GM23338 (cell line): ENCODE data around the gene METRNL. TPM values are rescaled to one million over a fixed set of nuclear protein-coding genes. Genes with fewer than 3 reads are reported as not detected.

ENCODE experiments used
- ATAC-seq: fragments of 200-7000 bp; cut with Tn5 transposase; 3 replicates; pipeline ENCODE4 v1.9.1; 2020
- DNase-seq: peaks from one replicate; pipeline ENCODE4 v3.0.0-alpha.2; 2015; ENCODE audit warnings: low spot score
- H2AFZ ChIP-seq: fragments of 200-600 bp; sonication (generic); 2 replicates; pipeline ENCODE4 v1.8.0; 2016; ENCODE audit warnings: antibody characterized with exemption, mild to moderate bottlenecking, moderate library complexity
- H3F3A ChIP-seq: fragments of 200-600 bp; sonication (generic); replicated peaks from 2 replicates; pipeline ENCODE4 v1.8.0; 2017; ENCODE audit warnings: antibody characterized with exemption, mixed run types, low read depth
- H3K27ac ChIP-seq: fragments of 200-600 bp; sonication (generic); 2 replicates; pipeline ENCODE4 v1.6.1; 2016; ENCODE audit warnings: low read depth
- H3K27me3 ChIP-seq: fragments of 200-600 bp; sonication (generic); 2 replicates; pipeline ENCODE4 v1.8.0; 2016; ENCODE audit warnings: mild to moderate bottlenecking, mixed run types, moderate library complexity; ENCODE audit not compliant: insufficient read depth
- H3K36me3 ChIP-seq: fragments of 200-600 bp; sonication (generic); 2 replicates; pipeline ENCODE4 v1.8.0; 2016; ENCODE audit warnings: mild to moderate bottlenecking; ENCODE audit not compliant: insufficient read depth
- H3K4me1 ChIP-seq: fragments of 200-600 bp; sonication (generic); 2 replicates; pipeline ENCODE4 v1.8.0; 2016; ENCODE audit warnings: mild to moderate bottlenecking, moderate library complexity; ENCODE audit not compliant: insufficient read depth
- H3K4me2 ChIP-seq: fragments of 200-600 bp; sonication (generic); 2 replicates; pipeline ENCODE4 v1.7.1; 2017; ENCODE audit warnings: mixed run types
- H3K4me3 ChIP-seq: fragments of 200-600 bp; sonication (generic); 2 replicates; pipeline ENCODE4 v1.6.1; 2016; ENCODE audit warnings: mixed run types
- H3K79me2 ChIP-seq: fragments of 200-600 bp; sonication (generic); replicated peaks from 2 replicates; pipeline ENCODE4 v1.8.0; 2017; ENCODE audit warnings: mild to moderate bottlenecking; ENCODE audit not compliant: insufficient read depth
- H3K9me2 ChIP-seq: fragments of 200-600 bp; sonication (generic); 2 replicates; pipeline ENCODE4 v1.8.0; 2017; ENCODE audit not compliant: insufficient read depth
- H4K20me1 ChIP-seq: fragments of 200-600 bp; sonication (generic); replicated peaks from 2 replicates; pipeline ENCODE4 v1.8.0; 2017; ENCODE audit warnings: mild to moderate bottlenecking; ENCODE audit not compliant: insufficient read depth
- H3K27ac Mint-ChIP-seq: 2 replicates; pipeline ENCODE4 v1.8.0; 2020; ENCODE audit warnings: inconsistent platforms, mild to moderate bottlenecking, moderate library complexity, mixed read lengths
- H3K27me3 Mint-ChIP-seq: 3 replicates; pipeline ENCODE4 v1.8.0; 2022; ENCODE audit warnings: low read depth, mild to moderate bottlenecking, moderate library complexity, mixed read lengths, inconsistent platforms; ENCODE audit not compliant: insufficient read depth, poor library complexity
- H3K36me3 Mint-ChIP-seq: 3 replicates; pipeline ENCODE4 v1.8.0; 2021; ENCODE audit warnings: low read depth, mild to moderate bottlenecking, inconsistent platforms, moderate library complexity, mixed read lengths
- H3K4me1 Mint-ChIP-seq: 3 replicates; pipeline ENCODE4 v1.8.0; 2020; ENCODE audit warnings: mild to moderate bottlenecking, inconsistent platforms, mixed read lengths
- H3K4me3 Mint-ChIP-seq: 3 replicates; pipeline ENCODE4 v1.8.0; 2021; ENCODE audit warnings: moderate library complexity, mild to moderate bottlenecking, inconsistent platforms, mixed read lengths
- H3K9me3 Mint-ChIP-seq: 3 replicates; pipeline ENCODE4 v1.8.0; 2020; ENCODE audit warnings: moderate library complexity, mild to moderate bottlenecking, inconsistent platforms, mixed read lengths
- CREB1 ChIP-seq: fragments of 250-450 bp; sonication (Bioruptor Pico); IDR thresholded peaks from 2 replicates; pipeline ENCODE4 v1.5.0; 2020; ENCODE audit warnings: low read depth, mild to moderate bottlenecking, moderate library complexity
- EZH2 ChIP-seq: fragments of 200-600 bp; sonication (generic); IDR thresholded peaks from one replicate; pipeline ENCODE4 v1.8.0; 2017; ENCODE audit warnings: antibody characterized with exemption, mild to moderate bottlenecking, low read depth; ENCODE audit not compliant: unreplicated experiment
- EZH2phosphoT487 ChIP-seq: fragments of 200-600 bp; sonication (generic); IDR thresholded peaks from one replicate; pipeline ENCODE4 v1.8.1; 2018; ENCODE audit warnings: antibody characterized with exemption; ENCODE audit not compliant: unreplicated experiment
- JUNB ChIP-seq: IDR thresholded peaks from one replicate; pipeline ENCODE4 v1.6.1; 2016; ENCODE audit warnings: antibody characterized with exemption; ENCODE audit not compliant: unreplicated experiment
- NANOG ChIP-seq: IDR thresholded peaks from 2 replicates; pipeline ENCODE4 v1.6.1; 2016; ENCODE audit warnings: antibody characterized with exemption, borderline replicate concordance
- POLR2AphosphoS5 ChIP-seq: IDR thresholded peaks from 2 replicates; pipeline ENCODE4 v1.6.1; 2016; ENCODE audit warnings: antibody characterized with exemption, low read depth
- STAT1 ChIP-seq: IDR thresholded peaks from one replicate; pipeline ENCODE4 v1.6.1; 2016; ENCODE audit warnings: antibody characterized with exemption; ENCODE audit not compliant: unreplicated experiment
- ZNF114 ChIP-seq: fragments of 250-450 bp; sonication (Bioruptor Pico); IDR thresholded peaks from 2 replicates; pipeline ENCODE4 v1.5.0; 2020; ENCODE audit warnings: mild to moderate bottlenecking, moderate library complexity
- ZNF331 ChIP-seq: fragments of 250-450 bp; sonication (Bioruptor Pico); IDR thresholded peaks from 2 replicates; pipeline ENCODE4 v1.5.0; 2020; ENCODE audit warnings: low read depth, mild to moderate bottlenecking, moderate library complexity
- polyA plus RNA-seq: library from polyadenylated mRNA; unstranded; fragments of >200 nt; fragmentation: Nextera tagmentation; extraction: Ambion mirVana; gene quantifications from 2 replicates; pipeline ENCODE4 v1.2.1, GENCODE V29; 2016
- total RNA-seq: library from RNA; depleted of rRNA; stranded (reverse); fragments of >200 nt; shearing (Covaris generic); gene quantifications from 2 replicates; pipeline ENCODE4 v1.2.3, GENCODE V29; 2014
- TF ChIP-seq, protein P1 (sequence below): IDR thresholded peaks from one replicate; pipeline ENCODE4 v1.6.1; 2018; ENCODE audit warnings: antibody characterized with exemption; ENCODE audit not compliant: unreplicated experiment
- TF ChIP-seq, protein P2 (sequence below): IDR thresholded peaks from 2 replicates; pipeline ENCODE4 v1.6.1; 2016; ENCODE audit warnings: antibody characterized with exemption
- TF ChIP-seq, protein P3 (sequence below): fragments of 250-450 bp; sonication (Bioruptor Pico); IDR thresholded peaks from 2 replicates; pipeline ENCODE4 v1.5.0; 2020; ENCODE audit warnings: mild to moderate bottlenecking, moderate library complexity
- TF ChIP-seq, protein P4 (sequence below), 2 experiments: fragments of 200-600 bp in 1 of 2; sonication (generic) in 1 of 2; conservative IDR thresholded peaks; 2 replicates each; pipeline versions ENCODE4 v1.5.1 to v1.6.1; 2016 to 2017; ENCODE audit warnings: antibody characterized with exemption in 2 of 2, low read depth in 2 of 2, mild to moderate bottlenecking in 2 of 2, moderate library complexity in 1 of 2

The METRNL gene
- total and polyA plus RNA-seq, 2 experiments from 2014 or later, result 12.2 to 20.2 TPM

DNA sequence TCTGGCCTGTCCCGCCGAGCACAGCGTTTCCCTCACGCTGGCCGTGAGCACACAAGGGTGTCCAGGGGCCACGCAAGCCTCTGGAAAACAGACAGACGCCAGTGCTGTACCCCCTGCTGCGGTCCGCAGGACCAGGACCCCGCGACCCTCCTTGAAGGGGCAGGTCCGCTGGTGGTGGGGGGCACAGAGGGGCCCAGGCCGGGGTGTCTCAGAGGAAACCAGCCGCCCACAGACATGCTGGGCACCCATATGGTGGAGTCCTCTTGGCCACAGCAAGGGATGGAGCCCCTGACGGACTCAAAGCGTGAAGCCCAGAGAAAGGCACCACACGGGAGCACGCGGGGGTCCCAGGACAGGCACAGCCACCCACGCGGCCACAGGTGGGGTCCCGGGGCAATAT, 34.4 kb downstream of the METRNL start:
- Histone ChIP-seq H3K4me1 (no peaks in the 10 kb centered on the region; the same call in 1 of the 2 replicates), H2AFZ (no peak overlapping the region), H3K27ac (no peak overlapping the region), H3K4me3 (no peak overlapping the region), H3K27me3 (no peaks in the 10 kb centered on the region), H3K36me3 (no peaks in the 10 kb centered on the region), H3K9me2 (no peaks in the 10 kb centered on the region), H3K79me2 (no peaks in the 10 kb centered on the region), H4K20me1 (no peaks in the 10 kb centered on the region), H3F3A (no peaks in the 10 kb centered on the region), H3K4me2 (no peak overlapping the region)
- H3K4me3 Mint-ChIP-seq, result no peak overlapping the region
- TF ChIP-seq CREB1 (CRISPR knock-in tag) (no peak), NANOG (no peak), ZNF331 (CRISPR knock-in tag) (no peak), POLR2AphosphoS5 (no peak), STAT1 (no peak), ZNF114 (CRISPR knock-in tag) (no peak), EZH2 (no peak), JUNB (no peak), EZH2phosphoT487 (no peak)
- TF ChIP-seq, protein P1, sequence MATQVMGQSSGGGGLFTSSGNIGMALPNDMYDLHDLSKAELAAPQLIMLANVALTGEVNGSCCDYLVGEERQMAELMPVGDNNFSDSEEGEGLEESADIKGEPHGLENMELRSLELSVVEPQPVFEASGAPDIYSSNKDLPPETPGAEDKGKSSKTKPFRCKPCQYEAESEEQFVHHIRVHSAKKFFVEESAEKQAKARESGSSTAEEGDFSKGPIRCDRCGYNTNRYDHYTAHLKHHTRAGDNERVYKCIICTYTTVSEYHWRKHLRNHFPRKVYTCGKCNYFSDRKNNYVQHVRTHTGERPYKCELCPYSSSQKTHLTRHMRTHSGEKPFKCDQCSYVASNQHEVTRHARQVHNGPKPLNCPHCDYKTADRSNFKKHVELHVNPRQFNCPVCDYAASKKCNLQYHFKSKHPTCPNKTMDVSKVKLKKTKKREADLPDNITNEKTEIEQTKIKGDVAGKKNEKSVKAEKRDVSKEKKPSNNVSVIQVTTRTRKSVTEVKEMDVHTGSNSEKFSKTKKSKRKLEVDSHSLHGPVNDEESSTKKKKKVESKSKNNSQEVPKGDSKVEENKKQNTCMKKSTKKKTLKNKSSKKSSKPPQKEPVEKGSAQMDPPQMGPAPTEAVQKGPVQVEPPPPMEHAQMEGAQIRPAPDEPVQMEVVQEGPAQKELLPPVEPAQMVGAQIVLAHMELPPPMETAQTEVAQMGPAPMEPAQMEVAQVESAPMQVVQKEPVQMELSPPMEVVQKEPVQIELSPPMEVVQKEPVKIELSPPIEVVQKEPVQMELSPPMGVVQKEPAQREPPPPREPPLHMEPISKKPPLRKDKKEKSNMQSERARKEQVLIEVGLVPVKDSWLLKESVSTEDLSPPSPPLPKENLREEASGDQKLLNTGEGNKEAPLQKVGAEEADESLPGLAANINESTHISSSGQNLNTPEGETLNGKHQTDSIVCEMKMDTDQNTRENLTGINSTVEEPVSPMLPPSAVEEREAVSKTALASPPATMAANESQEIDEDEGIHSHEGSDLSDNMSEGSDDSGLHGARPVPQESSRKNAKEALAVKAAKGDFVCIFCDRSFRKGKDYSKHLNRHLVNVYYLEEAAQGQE, result no peak
- TF ChIP-seq, protein P2, sequence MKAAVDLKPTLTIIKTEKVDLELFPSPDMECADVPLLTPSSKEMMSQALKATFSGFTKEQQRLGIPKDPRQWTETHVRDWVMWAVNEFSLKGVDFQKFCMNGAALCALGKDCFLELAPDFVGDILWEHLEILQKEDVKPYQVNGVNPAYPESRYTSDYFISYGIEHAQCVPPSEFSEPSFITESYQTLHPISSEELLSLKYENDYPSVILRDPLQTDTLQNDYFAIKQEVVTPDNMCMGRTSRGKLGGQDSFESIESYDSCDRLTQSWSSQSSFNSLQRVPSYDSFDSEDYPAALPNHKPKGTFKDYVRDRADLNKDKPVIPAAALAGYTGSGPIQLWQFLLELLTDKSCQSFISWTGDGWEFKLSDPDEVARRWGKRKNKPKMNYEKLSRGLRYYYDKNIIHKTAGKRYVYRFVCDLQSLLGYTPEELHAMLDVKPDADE, result no peak
- TF ChIP-seq, protein P3, sequence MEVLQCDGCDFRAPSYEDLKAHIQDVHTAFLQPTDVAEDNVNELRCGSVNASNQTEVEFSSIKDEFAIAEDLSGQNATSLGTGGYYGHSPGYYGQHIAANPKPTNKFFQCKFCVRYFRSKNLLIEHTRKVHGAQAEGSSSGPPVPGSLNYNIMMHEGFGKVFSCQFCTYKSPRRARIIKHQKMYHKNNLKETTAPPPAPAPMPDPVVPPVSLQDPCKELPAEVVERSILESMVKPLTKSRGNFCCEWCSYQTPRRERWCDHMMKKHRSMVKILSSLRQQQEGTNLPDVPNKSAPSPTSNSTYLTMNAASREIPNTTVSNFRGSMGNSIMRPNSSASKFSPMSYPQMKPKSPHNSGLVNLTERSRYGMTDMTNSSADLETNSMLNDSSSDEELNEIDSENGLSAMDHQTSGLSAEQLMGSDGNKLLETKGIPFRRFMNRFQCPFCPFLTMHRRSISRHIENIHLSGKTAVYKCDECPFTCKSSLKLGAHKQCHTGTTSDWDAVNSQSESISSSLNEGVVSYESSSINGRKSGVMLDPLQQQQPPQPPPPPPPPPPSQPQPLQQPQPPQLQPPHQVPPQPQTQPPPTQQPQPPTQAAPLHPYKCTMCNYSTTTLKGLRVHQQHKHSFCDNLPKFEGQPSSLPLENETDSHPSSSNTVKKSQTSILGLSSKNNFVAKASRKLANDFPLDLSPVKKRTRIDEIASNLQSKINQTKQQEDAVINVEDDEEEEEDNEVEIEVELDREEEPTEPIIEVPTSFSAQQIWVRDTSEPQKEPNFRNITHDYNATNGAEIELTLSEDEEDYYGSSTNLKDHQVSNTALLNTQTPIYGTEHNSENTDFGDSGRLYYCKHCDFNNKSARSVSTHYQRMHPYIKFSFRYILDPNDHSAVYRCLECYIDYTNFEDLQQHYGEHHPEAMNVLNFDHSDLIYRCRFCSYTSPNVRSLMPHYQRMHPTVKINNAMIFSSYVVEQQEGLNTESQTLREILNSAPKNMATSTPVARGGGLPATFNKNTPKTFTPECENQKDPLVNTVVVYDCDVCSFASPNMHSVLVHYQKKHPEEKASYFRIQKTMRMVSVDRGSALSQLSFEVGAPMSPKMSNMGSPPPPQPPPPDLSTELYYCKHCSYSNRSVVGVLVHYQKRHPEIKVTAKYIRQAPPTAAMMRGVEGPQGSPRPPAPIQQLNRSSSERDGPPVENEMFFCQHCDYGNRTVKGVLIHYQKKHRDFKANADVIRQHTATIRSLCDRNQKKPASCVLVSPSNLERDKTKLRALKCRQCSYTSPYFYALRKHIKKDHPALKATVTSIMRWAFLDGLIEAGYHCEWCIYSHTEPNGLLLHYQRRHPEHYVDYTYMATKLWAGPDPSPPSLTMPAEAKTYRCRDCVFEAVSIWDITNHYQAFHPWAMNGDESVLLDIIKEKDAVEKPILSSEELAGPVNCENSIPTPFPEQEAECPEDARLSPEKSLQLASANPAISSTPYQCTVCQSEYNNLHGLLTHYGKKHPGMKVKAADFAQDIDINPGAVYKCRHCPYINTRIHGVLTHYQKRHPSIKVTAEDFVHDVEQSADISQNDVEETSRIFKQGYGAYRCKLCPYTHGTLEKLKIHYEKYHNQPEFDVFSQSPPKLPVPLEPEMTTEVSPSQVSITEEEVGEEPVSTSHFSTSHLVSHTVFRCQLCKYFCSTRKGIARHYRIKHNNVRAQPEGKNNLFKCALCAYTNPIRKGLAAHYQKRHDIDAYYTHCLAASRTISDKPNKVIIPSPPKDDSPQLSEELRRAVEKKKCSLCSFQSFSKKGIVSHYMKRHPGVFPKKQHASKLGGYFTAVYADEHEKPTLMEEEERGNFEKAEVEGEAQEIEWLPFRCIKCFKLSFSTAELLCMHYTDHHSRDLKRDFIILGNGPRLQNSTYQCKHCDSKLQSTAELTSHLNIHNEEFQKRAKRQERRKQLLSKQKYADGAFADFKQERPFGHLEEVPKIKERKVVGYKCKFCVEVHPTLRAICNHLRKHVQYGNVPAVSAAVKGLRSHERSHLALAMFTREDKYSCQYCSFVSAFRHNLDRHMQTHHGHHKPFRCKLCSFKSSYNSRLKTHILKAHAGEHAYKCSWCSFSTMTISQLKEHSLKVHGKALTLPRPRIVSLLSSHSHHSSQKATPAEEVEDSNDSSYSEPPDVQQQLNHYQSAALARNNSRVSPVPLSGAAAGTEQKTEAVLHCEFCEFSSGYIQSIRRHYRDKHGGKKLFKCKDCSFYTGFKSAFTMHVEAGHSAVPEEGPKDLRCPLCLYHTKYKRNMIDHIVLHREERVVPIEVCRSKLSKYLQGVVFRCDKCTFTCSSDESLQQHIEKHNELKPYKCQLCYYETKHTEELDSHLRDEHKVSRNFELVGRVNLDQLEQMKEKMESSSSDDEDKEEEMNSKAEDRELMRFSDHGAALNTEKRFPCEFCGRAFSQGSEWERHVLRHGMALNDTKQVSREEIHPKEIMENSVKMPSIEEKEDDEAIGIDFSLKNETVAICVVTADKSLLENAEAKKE (CRISPR knock-in tag), result no peak
- TF ChIP-seq, protein P4, sequence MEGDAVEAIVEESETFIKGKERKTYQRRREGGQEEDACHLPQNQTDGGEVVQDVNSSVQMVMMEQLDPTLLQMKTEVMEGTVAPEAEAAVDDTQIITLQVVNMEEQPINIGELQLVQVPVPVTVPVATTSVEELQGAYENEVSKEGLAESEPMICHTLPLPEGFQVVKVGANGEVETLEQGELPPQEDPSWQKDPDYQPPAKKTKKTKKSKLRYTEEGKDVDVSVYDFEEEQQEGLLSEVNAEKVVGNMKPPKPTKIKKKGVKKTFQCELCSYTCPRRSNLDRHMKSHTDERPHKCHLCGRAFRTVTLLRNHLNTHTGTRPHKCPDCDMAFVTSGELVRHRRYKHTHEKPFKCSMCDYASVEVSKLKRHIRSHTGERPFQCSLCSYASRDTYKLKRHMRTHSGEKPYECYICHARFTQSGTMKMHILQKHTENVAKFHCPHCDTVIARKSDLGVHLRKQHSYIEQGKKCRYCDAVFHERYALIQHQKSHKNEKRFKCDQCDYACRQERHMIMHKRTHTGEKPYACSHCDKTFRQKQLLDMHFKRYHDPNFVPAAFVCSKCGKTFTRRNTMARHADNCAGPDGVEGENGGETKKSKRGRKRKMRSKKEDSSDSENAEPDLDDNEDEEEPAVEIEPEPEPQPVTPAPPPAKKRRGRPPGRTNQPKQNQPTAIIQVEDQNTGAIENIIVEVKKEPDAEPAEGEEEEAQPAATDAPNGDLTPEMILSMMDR (conservative IDR thresholded peaks at IDR 0.05; ENCODE audit: low read depth in 2 of 2), result no peak
- peaks cover 10% of the 10 kb centered on the region for H3K4me1 Mint-ChIP-seq
- DNase-seq (no peak), ATAC-seq (no peak)
- H3K27ac Mint-ChIP-seq, result peak overlapping the region; percentile 84
- H3K27me3 Mint-ChIP-seq, result peaks cover 15% of the 10 kb centered on the region
- peaks cover under 1% of the 10 kb centered on the region; the same call in 1 of the 3 replicates for H3K9me3 Mint-ChIP-seq
- no peaks in the 10 kb centered on the region; the same call in 2 of the 3 replicates for H3K36me3 Mint-ChIP-seq
